Measurements from ENCODE around the gene POU2F1.

DNA sequence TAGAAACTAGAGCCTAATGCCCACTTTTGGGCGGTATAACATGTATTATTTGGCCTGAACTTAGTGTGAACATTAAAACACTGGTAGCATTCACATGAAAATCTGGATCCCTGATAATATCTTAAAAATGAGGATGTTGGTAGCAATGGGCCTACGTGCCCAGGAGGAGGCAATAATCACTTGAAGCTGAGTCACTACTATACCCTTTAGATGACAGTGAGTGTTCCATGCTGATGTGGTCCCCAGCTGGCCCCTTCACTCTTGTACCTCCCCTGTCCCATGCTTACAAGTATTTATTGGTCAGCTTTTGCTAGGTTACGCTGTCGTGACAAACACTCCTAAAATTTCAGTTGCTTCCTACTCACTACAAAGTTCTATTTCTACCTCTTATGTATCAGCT lies 23.0 kb upstream of the POU2F1 start:
- TF ChIP-seq, protein P1, sequence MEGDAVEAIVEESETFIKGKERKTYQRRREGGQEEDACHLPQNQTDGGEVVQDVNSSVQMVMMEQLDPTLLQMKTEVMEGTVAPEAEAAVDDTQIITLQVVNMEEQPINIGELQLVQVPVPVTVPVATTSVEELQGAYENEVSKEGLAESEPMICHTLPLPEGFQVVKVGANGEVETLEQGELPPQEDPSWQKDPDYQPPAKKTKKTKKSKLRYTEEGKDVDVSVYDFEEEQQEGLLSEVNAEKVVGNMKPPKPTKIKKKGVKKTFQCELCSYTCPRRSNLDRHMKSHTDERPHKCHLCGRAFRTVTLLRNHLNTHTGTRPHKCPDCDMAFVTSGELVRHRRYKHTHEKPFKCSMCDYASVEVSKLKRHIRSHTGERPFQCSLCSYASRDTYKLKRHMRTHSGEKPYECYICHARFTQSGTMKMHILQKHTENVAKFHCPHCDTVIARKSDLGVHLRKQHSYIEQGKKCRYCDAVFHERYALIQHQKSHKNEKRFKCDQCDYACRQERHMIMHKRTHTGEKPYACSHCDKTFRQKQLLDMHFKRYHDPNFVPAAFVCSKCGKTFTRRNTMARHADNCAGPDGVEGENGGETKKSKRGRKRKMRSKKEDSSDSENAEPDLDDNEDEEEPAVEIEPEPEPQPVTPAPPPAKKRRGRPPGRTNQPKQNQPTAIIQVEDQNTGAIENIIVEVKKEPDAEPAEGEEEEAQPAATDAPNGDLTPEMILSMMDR (IDR thresholded peaks at IDR 0.05), result no peak
- TF ChIP-seq POLR2A (IDR thresholded peaks at IDR 0.05), result no peak
